Osteoblast (primary cell): ENCODE data around the gene ANGEL2. TPM values are rescaled to one million over a fixed set of nuclear protein-coding genes. Genes with fewer than 3 reads are reported as not detected.

ENCODE experiments used
- DNase-seq: peaks from one replicate; pipeline ENCODE4 v3.0.0; 2011; ENCODE audit warnings: low spot score, mixed read lengths; ENCODE audit not compliant: insufficient read length; ENCODE audit errors: missing footprints
- H2AFZ ChIP-seq: 2 replicates; pipeline ENCODE4 v1.6.0; 2011; ENCODE audit warnings: mild to moderate bottlenecking, low read length
- H3K27ac ChIP-seq: 2 replicates; pipeline ENCODE4 v1.5.1; 2011; ENCODE audit warnings: mild to moderate bottlenecking, low read depth, low read length, moderate library complexity
- H3K27me3 ChIP-seq: 2 replicates; pipeline ENCODE4 v1.6.0; 2012; ENCODE audit warnings: mild to moderate bottlenecking, control low read depth, inconsistent platforms, low read length, moderate library complexity; ENCODE audit not compliant: insufficient read depth
- H3K36me3 ChIP-seq: 2 replicates; pipeline ENCODE4 v1.5.1; 2011; ENCODE audit warnings: mild to moderate bottlenecking, low read length, control low read depth, moderate library complexity; ENCODE audit not compliant: insufficient read depth
- H3K4me1 ChIP-seq: 2 replicates; pipeline ENCODE4 v1.5.1; 2011; ENCODE audit warnings: mild to moderate bottlenecking, low read length, control low read depth, moderate library complexity; ENCODE audit not compliant: insufficient read depth
- H3K4me2 ChIP-seq: 2 replicates; pipeline ENCODE4 v1.6.0; 2011; ENCODE audit warnings: mild to moderate bottlenecking, low read length; ENCODE audit not compliant: insufficient read depth
- H3K4me3 ChIP-seq: fragments of 200-600 bp; sonication (generic); 3 replicates; pipeline ENCODE4 v1.5.1; 2012; ENCODE audit warnings: mild to moderate bottlenecking, low read length, inconsistent platforms; ENCODE audit not compliant: insufficient read depth
- H3K79me2 ChIP-seq: 2 replicates; pipeline ENCODE4 v1.6.0; 2012; ENCODE audit warnings: mild to moderate bottlenecking, low read length, control low read depth, inconsistent platforms; ENCODE audit not compliant: insufficient read depth
- H3K9me3 ChIP-seq: 2 replicates; pipeline ENCODE4 v1.5.1; 2011; ENCODE audit warnings: low read depth, low read length, control low read depth
- H4K20me1 ChIP-seq: 2 replicates; pipeline ENCODE4 v1.6.0; 2012; ENCODE audit warnings: mild to moderate bottlenecking, low read length, control low read depth; ENCODE audit not compliant: insufficient read depth
- total RNA-seq: library from RNA; depleted of rRNA; stranded (reverse); fragments of >200 nt; gene quantifications from 2 replicates; pipeline ENCODE4 v1.2.3, GENCODE V29; 2012
- TF ChIP-seq, protein P1 (sequence below): IDR thresholded peaks from 2 replicates; pipeline ENCODE4 v1.5.1; 2011; ENCODE audit warnings: mild to moderate bottlenecking, low read depth, low read length, moderate library complexity; ENCODE audit errors: extremely low read depth

Gene ANGEL2
- total RNA-seq, 1 donor: 46.3 TPM

DNA sequence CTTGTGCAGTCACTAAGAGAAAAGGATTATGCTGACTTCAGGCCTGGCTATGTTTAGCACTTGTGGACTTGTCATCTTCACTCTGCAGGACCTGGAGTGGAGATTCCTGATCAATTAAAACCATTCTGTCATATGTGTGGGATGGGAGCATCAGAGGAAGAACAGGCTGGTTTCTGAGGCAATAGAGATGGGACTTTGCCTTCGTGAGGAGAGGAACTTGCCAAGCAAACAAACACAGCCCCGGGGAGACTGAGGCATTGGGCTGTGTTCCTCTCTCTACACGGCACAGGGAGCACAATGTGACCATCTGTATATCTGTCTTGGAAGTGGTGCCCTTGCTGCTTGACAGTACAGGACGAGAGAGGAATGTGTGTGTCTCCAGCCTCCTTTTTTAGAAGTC lies 42.2 kb downstream of the ANGEL2 start:
- H3K4me3 ChIP-seq: no peak overlapping the region
- no peaks in the 10 kb centered on the region for H4K20me1 ChIP-seq

DNA sequence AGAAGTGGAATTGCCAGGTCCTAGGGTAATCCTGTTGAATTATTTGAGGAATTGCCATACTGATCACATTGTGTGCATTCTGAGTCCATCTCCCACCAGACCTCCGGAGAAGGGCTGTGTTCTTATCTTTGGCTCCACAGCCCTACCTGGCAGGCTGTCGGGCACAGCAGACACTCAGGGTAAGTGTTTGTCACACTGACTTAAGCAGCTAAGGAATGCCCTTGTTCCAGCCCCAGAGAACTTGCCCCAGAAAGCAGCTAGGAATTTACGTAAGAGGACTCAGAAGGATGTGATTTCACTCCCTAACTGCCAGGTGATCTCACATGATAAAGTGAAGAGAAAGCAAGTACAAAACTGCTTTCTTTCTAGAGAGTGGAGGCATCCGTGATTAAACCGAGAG lies 44.4 kb downstream of the ANGEL2 start:
- Histone ChIP-seq H2AFZ (no peak overlapping the region), H3K4me1 (no peaks in the 10 kb centered on the region), H4K20me1 (no peaks in the 10 kb centered on the region), H3K36me3 (no peaks in the 10 kb centered on the region), H3K79me2 (no peaks in the 10 kb centered on the region), H3K27me3 (peaks cover 3% of the 10 kb centered on the region), H3K4me2 (no peak overlapping the region), H3K27ac (no peak overlapping the region), H3K9me3 (no peaks in the 10 kb centered on the region), H3K4me3 (no peak overlapping the region)
- TF ChIP-seq, protein P1, sequence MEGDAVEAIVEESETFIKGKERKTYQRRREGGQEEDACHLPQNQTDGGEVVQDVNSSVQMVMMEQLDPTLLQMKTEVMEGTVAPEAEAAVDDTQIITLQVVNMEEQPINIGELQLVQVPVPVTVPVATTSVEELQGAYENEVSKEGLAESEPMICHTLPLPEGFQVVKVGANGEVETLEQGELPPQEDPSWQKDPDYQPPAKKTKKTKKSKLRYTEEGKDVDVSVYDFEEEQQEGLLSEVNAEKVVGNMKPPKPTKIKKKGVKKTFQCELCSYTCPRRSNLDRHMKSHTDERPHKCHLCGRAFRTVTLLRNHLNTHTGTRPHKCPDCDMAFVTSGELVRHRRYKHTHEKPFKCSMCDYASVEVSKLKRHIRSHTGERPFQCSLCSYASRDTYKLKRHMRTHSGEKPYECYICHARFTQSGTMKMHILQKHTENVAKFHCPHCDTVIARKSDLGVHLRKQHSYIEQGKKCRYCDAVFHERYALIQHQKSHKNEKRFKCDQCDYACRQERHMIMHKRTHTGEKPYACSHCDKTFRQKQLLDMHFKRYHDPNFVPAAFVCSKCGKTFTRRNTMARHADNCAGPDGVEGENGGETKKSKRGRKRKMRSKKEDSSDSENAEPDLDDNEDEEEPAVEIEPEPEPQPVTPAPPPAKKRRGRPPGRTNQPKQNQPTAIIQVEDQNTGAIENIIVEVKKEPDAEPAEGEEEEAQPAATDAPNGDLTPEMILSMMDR: no peak
- no peak for DNase-seq

More for the DNA sequence above, 42.2 kb downstream of the ANGEL2 start:
- Histone ChIP-seq H3K36me3 (no peaks in the 10 kb centered on the region), H3K27me3 (peaks cover 3% of the 10 kb centered on the region), H3K4me1 (no peaks in the 10 kb centered on the region), H3K27ac (no peak overlapping the region), H3K9me3 (no peaks in the 10 kb centered on the region), H3K4me2 (no peak overlapping the region), H2AFZ (no peak overlapping the region), H3K79me2 (no peaks in the 10 kb centered on the region)
- no peak for DNase-seq
- TF ChIP-seq, protein P1: no peak

DNA sequence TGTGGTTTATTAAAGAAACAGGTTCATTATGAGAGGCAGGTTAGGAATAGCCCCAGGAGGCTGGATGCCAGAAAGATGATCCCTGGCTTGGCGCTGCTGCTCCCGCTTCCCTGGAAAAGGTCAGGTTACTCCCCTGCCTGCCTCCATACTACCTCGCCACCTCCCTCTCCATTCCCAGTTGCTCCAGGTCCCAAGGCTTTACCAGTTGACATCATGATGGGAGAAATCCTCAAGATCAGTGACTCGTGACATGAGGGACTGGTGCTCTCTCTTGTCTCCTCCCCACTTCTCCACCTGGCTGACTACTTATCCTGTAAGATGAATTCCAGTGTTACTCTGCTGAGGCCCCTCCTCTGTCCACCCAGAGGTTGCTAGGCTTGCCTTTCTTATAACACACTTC lies 45.6 kb downstream of the ANGEL2 start:
- peaks cover 3% of the 10 kb centered on the region for H3K27me3 ChIP-seq

DNA sequence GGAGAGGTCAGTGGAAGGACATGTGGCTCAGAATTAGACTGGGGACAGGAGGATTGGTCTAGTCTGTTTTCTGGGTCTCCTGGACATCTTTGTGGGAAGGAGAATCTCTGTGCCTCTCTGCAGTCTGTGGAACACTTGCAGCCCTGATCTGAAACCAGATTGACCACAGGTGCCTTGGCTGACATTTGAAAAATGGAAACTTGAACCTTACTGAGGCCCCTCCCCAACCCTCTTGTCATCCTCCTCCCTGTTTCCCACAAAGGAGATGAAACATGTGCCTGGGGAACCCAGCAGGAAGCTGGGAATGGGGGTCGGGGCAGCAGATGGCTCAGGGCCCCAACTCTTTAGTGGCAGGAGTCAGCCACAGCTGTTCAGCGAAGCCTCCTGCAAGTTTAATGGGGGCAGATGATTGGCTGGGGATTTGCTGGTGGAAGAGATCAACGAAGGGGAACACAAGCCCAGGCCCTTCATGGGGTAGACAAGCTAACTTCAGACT lies 47.3 kb downstream of the ANGEL2 start:
- no peaks in the 10 kb centered on the region for H3K36me3 ChIP-seq
- H2AFZ ChIP-seq: no peak overlapping the region
- no peak overlapping the region for H3K27ac ChIP-seq

More for the DNA sequence above, 45.6 kb downstream of the ANGEL2 start:
- no peaks in the 10 kb centered on the region for H3K36me3 ChIP-seq
- no peak for DNase-seq
- H3K9me3 ChIP-seq: no peaks in the 10 kb centered on the region
- H4K20me1 ChIP-seq: no peaks in the 10 kb centered on the region
- TF ChIP-seq, protein P1: no peak
- H3K4me1 ChIP-seq: no peaks in the 10 kb centered on the region
- H3K27ac ChIP-seq: no peak overlapping the region
- no peaks in the 10 kb centered on the region for H3K79me2 ChIP-seq
- no peak overlapping the region for H3K4me2 ChIP-seq
- no peak overlapping the region for H2AFZ ChIP-seq
- no peak overlapping the region for H3K4me3 ChIP-seq

More for the DNA sequence above, 47.3 kb downstream of the ANGEL2 start:
- H4K20me1 ChIP-seq: no peaks in the 10 kb centered on the region
- peaks cover 3% of the 10 kb centered on the region for H3K27me3 ChIP-seq
- no peaks in the 10 kb centered on the region for H3K79me2 ChIP-seq
- TF ChIP-seq, protein P1: no peak
- H3K4me2 ChIP-seq: peak overlapping the region; percentile 42
- DNase-seq: no peak
- H3K9me3 ChIP-seq: no peaks in the 10 kb centered on the region
- no peak overlapping the region for H3K4me3 ChIP-seq
- H3K4me1 ChIP-seq: no peaks in the 10 kb centered on the region
